Measurements from ENCODE around the gene PHACTR3. TPM values are rescaled to one million over a fixed set of nuclear protein-coding genes. Genes with fewer than 3 reads are reported as not detected.

Gene PHACTR3
- total RNA-seq, 1 donor from 2014 or later, result 1.6 TPM

- no peak for DNase-seq (ENCODE audit: low read depth)
These were observed 67.5 kb downstream of the PHACTR3 start for GRCh38 chr20:59671661-59672471.

- no peak for DNase-seq (ENCODE audit: low read depth)
These were observed 68.2 kb downstream of the PHACTR3 start for GRCh38 chr20:59672576-59672975.

- no peak for DNase-seq (ENCODE audit: low read depth)
These were observed 69.1 kb downstream of the PHACTR3 start for GRCh38 chr20:59673288-59673997.

- no peak for DNase-seq (ENCODE audit: low read depth)
These were observed 69.7 kb downstream of the PHACTR3 start for GRCh38 chr20:59673998-59674445.

GRCh38 chr20:59676126-59676850 lies 71.9 kb downstream of the PHACTR3 start:
- DNase-seq (ENCODE audit: low read depth), result no peak

- no peak for DNase-seq (ENCODE audit: low read depth)
These were observed 72.5 kb downstream of the PHACTR3 start for GRCh38 chr20:59676851-59677182.

GRCh38 chr20:59677586-59677985 lies 73.2 kb downstream of the PHACTR3 start:
- no peak for DNase-seq (ENCODE audit: low read depth)

- no peak for DNase-seq (ENCODE audit: low read depth)
These were observed 73.9 kb downstream of the PHACTR3 start for GRCh38 chr20:59678288-59678687.

GRCh38 chr20:59678951-59679350 lies 74.6 kb downstream of the PHACTR3 start:
- DNase-seq (ENCODE audit: low read depth), result no peak

GRCh38 chr20:59680148-59680650 lies 75.9 kb downstream of the PHACTR3 start:
- DNase-seq (ENCODE audit: low read depth), result no peak

GRCh38 chr20:59680852-59681251 lies 76.5 kb downstream of the PHACTR3 start:
- no peak for DNase-seq (ENCODE audit: low read depth)

- no peak for DNase-seq (ENCODE audit: low read depth)
These were observed 78.3 kb downstream of the PHACTR3 start for GRCh38 chr20:59682603-59683002.

- DNase-seq (ENCODE audit: low read depth), result no peak
These were observed 78.8 kb downstream of the PHACTR3 start for GRCh38 chr20:59683181-59683580.

- no peak for DNase-seq (ENCODE audit: low read depth)
These were observed 80.4 kb downstream of the PHACTR3 start for GRCh38 chr20:59684685-59685242.

- DNase-seq (ENCODE audit: low read depth), result no peak
These were observed 82.3 kb downstream of the PHACTR3 start for GRCh38 chr20:59686404-59687346.

- DNase-seq (ENCODE audit: low read depth), result no peak
These were observed 84.0 kb downstream of the PHACTR3 start for GRCh38 chr20:59688356-59688755.

GRCh38 chr20:59688999-59689398 lies 84.7 kb downstream of the PHACTR3 start:
- DNase-seq (ENCODE audit: low read depth), result no peak

GRCh38 chr20:59690101-59690500 lies 85.8 kb downstream of the PHACTR3 start:
- no peak for DNase-seq (ENCODE audit: low read depth)

GRCh38 chr20:59690976-59691375 lies 86.6 kb downstream of the PHACTR3 start:
- no peak for DNase-seq (ENCODE audit: low read depth)

- DNase-seq (ENCODE audit: low read depth), result no peak
These were observed 87.8 kb downstream of the PHACTR3 start for GRCh38 chr20:59692139-59692538.

GRCh38 chr20:59693587-59693986 lies 89.2 kb downstream of the PHACTR3 start:
- no peak for DNase-seq (ENCODE audit: low read depth)
